ENCODE measurements around the gene ZFYVE1.
"Not testable (repeated sequence)": the region's sequence is repeated elsewhere in the genome, so short reads cannot be mapped to it uniquely, and the experiment has no call there.

The ZFYVE1 gene

GRCh38 chr14:73000073-73000472 is 26.8 kb downstream of the ZFYVE1 start:
- no peak for DNase-seq (ENCODE audit: low read depth)

GRCh38 chr14:72999316-72999715 is 27.6 kb downstream of the ZFYVE1 start:
- no peak for DNase-seq (ENCODE audit: low read depth)

- DNase-seq (ENCODE audit: low read depth), result no peak
Observed at GRCh38 chr14:72998252-72998903, 28.5 kb downstream of the ZFYVE1 start.

GRCh38 chr14:72996916-72997315 is 30.0 kb downstream of the ZFYVE1 start:
- DNase-seq (ENCODE audit: low read depth), result no peak

- no peak for DNase-seq (ENCODE audit: low read depth)
Observed at GRCh38 chr14:72990171-72990570, 36.7 kb downstream of the ZFYVE1 start.

- DNase-seq (ENCODE audit: low read depth), result no peak
Observed at GRCh38 chr14:72986857-72987256, 40.0 kb downstream of the ZFYVE1 start.

- DNase-seq (ENCODE audit: low read depth), result no peak
Observed at GRCh38 chr14:72986214-72986613, 40.7 kb downstream of the ZFYVE1 start.

GRCh38 chr14:72982146-72982708 is 44.7 kb downstream of the ZFYVE1 start:
- no peak for DNase-seq (ENCODE audit: low read depth)

- no peak for DNase-seq (ENCODE audit: low read depth)
Observed at GRCh38 chr14:72980863-72981262, 46.0 kb downstream of the ZFYVE1 start.

- no peak for DNase-seq (ENCODE audit: low read depth)
Observed at GRCh38 chr14:72978856-72979255, 48.0 kb downstream of the ZFYVE1 start.

- no peak for DNase-seq (ENCODE audit: low read depth)
Observed at GRCh38 chr14:72975770-72976169, 51.1 kb downstream of the ZFYVE1 start.

GRCh38 chr14:72974661-72975060 is 52.2 kb downstream of the ZFYVE1 start:
- no peak for DNase-seq (ENCODE audit: low read depth)

- DNase-seq (ENCODE audit: low read depth), result no peak
Observed at GRCh38 chr14:72970824-72971434, 56.0 kb downstream of the ZFYVE1 start.

GRCh38 chr14:72970058-72970630 is 56.8 kb downstream of the ZFYVE1 start:
- DNase-seq (ENCODE audit: low read depth), result no peak

GRCh38 chr14:72968316-72968715 is 58.6 kb downstream of the ZFYVE1 start:
- DNase-seq (ENCODE audit: low read depth), result no peak

- no peak for DNase-seq (ENCODE audit: low read depth)
Observed at GRCh38 chr14:72966038-72966437, 60.9 kb downstream of the ZFYVE1 start.

- no peak for DNase-seq (ENCODE audit: low read depth)
Observed at GRCh38 chr14:72965249-72965648, 61.7 kb downstream of the ZFYVE1 start.

GRCh38 chr14:72962829-72963312 is 64.0 kb downstream of the ZFYVE1 start:
- DNase-seq (ENCODE audit: low read depth), result peak; percentile 77

GRCh38 chr14:72962336-72962754 is 64.6 kb downstream of the ZFYVE1 start:
- peak; percentile 74 for DNase-seq (ENCODE audit: low read depth)

GRCh38 chr14:72961579-72962335 is 65.1 kb downstream of the ZFYVE1 start:
- no peak for DNase-seq (ENCODE audit: low read depth)

- not testable (repeated sequence) for DNase-seq (ENCODE audit: low read depth)
Observed at GRCh38 chr14:72961016-72961415, 65.9 kb downstream of the ZFYVE1 start.

GRCh38 chr14:72958548-72958947 is 68.4 kb downstream of the ZFYVE1 start:
- DNase-seq (ENCODE audit: low read depth), result no peak

All from fibroblast of gingiva (primary cell).